ENCODE measurements around the gene ANAPC13.

The ANAPC13 gene

DNA sequence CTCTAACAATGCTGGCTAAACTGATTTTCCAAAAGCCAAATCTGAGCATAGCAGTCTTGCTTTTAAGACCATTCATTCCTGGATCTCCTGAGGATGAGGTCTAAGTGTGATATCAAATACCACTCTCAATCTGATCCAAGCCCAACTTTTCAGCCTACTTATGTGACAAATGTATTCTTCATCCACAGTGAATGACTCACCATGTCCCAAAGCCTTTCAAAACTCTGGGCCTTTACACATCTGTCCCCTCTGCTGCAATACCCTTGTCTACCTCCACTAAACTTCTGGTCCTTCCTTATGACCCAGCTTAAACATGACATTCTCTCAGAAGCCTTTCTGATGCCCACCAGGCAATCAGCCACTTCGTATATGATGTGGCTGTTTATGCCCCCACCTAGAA lies 4.6 kb downstream of the ANAPC13 start:
- DNase-seq = no peak

DNA sequence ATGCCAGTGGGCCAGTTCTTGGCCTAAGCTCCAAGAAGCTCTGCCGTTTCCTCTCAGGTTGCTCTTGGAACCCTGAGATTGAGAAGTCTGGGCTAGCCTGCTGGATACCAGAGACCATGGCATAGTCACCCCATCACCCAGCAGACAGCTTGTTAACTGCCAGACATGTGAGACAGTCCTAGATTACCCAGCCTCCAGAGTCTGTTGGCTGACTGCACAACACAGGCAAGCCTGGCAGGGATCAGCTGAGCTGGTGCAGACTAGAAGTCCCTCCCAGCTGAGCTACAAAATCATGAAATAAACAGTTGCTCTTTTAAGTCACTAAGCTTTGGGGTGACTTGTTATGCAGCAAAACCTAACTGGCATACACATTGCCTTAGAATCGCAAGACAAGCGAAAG lies 5.2 kb downstream of the ANAPC13 start:
- DNase-seq = no peak

DNA sequence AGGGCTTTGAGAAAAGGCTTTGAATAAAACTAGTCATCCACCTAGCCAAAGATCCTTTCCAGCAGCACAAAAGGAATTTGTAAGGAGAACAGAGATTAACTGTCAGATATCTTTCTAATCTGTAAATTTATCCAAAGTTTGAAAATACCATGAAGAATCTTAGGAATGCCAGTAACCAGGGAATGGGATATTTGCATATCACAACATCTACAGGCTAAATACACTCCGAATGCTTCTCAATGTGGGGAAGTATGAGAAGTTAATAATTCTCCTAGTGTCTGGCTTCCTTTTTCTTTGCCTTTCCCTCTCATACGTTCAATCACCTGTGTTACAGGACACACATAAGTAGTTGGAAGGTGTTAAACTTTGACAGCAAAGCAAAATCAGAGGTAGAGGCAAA lies 7.8 kb downstream of the ANAPC13 start:
- DNase-seq = no peak

DNA sequence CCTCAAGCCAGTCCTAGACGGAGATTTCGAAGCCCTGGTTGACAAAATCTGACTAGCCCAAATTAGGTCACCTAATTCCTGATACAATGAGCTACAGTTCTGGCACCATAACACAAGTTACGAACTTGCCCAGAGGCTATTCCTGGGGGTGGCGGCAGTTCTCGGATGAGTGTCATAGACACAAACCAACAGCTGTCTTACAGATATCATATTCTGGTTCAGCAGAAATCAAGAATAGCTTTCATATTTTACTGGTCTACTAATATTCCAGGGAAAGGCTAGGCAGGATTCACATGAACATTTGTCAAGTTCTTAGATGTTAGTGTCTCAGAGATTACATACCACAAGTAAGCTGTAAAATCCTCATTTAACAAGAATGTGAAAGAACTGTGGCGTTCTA lies 8.8 kb downstream of the ANAPC13 start:
- DNase-seq = no peak

DNA sequence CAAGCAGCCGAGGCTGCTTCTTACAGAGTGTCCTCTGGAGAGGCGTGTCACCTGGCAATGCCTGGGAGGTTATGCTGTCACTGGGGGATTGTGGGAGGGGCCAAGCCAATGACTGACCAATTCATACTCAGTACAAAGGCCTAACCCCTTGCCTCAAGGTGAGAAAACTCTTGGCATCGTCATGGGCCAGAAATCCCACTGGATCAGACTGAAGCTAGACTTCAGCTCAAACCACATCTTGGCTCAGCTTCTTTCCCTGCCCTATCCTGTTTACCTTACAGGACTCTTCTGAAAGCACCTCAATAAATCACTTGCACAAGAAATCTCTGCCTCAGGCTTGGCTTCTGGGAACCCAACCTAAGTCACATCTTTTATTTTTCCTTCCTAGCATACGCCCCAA lies 9.5 kb downstream of the ANAPC13 start:
- no peak for DNase-seq

DNA sequence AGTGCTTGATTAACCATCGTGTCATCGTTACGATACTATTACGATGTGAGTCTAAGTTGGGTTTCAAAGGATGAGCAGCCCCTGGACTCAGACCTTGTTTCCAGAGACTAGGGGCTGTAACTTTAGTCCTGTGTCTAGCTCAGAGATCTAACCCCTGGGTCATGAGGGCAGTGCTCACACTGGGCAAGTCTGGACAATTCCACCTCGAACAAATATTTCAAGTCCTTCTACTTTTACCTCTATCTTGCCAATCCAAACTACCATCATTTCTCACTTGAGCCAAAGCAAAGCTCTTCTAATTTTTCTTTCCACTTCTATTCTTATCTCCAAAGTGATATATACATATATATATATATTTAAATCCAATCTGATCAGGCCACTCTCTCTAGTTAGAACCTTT lies 10.8 kb downstream of the ANAPC13 start:
- no peak for DNase-seq

DNA sequence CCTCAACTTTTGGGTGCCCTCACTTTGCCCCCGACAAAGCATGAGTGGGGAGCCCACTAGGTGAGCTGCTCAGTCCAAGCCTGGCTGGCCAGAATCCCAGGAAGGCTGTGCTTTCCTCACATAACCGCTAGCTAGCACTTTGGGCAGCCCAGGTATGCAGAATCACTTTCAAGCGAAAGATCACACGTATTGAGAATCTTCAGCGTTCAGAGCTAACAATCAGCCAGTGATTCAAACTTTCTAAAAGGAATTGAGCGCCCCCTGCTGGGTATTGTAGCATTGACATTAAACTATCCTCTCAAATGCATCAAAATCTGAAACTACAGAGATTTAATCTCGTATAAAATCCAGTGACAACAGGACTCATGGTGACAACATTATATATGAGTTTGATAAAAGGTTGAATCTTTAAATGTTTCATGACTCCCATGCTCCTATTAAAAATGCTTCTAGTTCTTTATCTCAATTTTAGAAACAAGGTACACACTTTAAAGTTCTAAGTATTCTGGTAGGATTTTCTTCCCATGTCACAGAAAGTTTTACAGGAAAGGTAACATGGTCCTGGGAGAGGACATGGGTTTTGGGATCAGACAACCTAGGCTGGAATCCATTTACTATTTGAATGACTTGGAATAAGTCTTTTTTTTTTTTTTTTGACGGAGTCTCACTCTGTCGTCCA lies 11.8 kb downstream of the ANAPC13 start:
- peak; percentile 80 for DNase-seq

DNA sequence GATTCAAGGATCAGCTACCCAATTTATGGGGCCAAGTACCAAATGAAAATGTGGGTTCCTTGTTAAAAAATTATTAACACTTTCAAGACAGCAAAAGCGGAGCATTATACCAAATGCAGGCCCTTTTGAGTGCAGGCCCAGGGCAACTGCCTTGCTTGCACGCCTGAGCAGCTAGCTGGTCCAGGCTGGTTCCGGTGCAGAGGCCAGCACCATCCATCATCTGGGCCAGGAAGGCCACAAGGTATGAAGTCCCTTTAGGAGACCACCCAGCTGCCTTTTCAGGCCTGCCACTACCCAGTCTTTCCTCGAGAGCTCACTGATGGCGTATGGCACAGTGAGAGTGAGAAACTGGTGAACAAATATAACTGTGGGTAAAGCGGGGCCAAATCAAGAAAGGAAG lies 13.0 kb downstream of the ANAPC13 start:
- no peak for DNase-seq

DNA sequence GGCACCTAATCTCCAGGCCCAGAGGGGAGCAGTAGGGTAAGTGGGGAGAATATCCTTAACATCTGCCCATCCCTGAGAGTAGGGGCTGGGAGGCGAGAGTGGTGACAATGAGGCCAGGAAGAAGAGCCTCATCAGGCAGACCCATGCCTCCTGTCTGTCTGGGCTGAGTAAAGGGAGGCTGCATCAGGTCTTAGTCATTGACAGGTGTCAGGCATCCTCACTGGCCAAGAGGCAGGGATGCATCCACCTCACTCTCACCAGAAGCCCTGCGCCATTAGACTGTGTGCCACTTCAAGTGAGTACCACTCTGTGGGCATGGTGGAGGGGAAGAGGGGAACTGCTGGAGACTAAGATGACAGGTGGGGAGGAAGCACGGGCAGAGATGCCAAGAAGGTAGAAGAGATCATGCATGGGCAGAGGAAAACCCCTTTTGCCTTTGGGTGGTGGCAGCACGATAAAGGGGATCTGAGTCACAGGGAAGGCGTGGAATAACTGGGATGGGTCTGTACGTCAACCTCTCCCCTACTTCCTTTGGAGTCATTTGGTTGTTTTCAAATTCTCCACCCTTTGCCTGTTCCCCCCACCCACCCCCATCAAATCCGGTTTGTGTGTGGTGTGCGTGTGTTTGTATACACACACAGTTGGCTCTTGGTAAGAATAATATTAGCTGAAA lies 14.1 kb downstream of the ANAPC13 start:
- DNase-seq = no peak

DNA sequence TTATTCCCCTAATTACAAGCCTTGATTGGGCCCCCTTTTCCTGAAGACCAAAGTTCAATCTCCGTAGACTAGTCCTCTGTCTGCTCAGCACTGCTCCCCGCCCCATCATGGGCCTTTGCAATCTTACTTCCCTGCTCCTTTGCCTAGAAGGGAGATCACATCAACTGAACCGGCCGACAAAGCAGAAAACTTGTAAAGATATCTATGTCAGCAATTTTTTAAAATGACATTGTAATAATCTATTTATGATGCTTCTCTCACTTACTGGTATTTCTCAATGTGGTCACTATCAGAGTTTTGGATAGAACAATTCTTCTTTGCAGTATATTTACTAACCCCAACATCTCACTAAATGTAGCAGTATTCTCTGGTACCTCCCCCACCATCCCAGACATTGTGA lies 17.3 kb downstream of the ANAPC13 start:
- DNase-seq = no peak

DNA sequence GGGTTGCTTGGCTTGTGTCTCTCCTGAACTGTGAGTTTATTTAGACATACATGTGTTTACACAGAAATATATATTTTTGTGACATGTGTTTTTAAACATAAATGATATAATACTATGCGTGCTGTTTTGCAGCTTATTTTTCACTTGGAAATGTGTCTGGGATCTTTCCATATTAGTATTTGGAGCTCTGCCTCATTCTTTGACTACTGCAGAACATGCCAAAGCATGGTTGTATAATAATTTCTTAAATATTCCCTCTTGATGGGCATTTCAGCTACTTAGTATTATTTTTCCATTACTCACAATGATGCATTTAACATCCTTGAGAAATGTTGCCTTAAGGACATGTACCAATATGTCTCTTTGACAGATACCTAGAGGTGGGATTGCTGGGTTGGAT lies 19.5 kb downstream of the ANAPC13 start:
- DNase-seq = no peak

DNA sequence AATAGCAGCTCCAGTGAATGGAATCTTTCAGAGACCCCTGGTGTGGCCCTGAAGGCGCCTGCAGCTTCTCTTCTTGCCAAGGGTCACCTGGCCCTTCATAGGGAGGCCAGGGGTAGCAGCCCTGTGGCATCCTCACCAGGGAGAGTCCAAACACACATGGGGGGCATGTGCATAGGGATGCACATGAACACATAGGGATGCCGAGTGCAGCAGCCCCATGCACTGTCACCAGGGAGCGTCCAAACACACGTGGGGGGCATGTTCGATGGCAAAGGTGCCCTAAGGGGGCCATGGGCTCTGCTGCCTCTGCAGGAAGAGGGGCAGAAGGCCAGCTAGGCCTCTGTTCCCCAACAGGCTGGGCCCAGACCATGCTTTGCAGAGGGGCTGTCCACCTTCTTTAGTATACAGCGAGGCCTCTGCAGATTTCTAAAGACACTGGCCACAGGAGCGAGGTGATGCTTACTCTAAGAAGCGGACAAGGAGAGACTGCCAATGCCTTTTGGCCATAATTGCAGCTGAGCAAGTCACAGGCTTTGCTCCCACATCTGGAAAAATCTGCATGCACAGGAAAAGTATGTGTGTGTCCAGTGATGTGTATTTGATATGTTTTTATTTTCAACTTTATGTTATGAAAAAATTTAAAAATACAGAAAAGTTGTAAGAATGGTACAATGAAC lies 21.0 kb downstream of the ANAPC13 start:
- no peak for DNase-seq

DNA sequence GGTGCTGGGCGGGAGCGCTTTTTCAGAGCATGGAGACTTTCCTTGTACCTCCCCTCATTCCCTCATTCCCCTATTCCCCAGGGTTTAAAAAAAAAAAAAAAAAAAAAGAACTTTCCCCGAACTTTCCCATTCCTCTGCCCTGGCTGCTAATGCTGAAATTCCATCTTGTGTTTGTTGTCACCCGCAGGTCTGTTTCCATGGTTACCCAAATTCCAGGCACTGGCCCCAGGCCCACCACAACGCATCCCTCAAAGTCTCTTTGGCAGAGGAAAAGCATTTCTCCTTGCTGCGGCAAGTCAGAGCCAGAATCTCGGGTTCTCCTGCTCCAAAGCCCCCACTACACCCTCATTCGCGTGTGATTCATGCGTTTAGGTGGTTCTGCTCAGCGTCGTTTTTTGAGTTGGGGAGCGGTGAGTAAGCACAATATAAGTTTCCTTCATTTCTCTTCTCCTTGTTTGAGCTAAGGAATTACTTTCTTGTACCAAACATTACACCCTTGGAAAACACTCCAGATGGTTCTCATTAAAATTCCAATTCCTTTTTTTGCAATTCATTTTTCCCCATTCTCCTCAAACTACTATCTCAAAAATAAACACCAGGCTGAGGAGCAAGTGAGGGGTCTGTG lies 21.6 kb downstream of the ANAPC13 start:
- DNase-seq = no peak

DNA sequence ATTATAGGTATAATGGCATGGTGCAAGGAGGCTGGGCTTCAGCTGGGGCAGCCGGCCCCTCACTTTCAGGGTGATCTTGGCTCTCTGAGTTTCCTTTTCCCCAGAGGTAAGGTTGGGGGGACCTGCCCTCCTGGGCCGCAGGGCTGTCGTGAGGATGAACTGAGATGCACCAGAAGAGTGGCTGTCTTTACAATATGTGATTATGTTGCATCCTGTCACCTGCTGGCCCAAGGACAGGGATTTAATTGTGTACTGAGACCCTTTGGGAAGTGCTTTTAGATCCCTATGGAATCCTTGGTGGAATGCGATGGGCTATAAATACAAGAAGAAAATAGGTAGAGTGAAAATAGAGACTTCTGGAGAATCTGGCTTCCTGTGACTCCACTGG lies 22.1 kb downstream of the ANAPC13 start:
- DNase-seq = no peak

DNA sequence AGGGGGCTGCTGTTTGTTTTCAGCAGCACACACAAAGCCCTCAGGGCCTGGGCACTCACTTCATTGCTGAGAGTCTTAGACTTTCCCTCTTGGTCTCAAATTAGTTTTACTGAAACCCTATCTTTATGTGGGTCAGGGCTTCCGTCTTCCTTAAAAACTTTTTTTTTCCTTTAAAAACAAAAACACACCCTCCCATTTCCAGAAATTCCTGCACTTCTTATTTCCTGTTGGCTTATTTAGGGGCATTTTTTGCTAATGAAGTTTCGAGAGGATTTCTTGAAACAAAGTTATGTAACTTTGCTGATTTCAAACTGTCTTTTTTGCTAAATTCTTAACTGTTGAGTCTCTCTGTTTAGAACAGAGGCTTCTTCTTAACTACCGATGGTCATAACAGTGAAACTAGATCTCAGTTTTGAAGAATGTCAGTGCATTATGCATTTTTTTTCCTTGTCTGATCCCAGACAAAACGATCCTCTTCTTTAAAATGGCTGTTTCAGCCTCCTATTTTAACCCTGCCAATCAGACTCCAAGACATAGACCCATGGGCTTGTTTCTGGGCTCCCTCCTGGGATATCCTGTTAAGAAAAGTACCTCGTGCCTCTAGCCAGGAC lies 23.3 kb downstream of the ANAPC13 start:
- DNase-seq = no peak

DNA sequence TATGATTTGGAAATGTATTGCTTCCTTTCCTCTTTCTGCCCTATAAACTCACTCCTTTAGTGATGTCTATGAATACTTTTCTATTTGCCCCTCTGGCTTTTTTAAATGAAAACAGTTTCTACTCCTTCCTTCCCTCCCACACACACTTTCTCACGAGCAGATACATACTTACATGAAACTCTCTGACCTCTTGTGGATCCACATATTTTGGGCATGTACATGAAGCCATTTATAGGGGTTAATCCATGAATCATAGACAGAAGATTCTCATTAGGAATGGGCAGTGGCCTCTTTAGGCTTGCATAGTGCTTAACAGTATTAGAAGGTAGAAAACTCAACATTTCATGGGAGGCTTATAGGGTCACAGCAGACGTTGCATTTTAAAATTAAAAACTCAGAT lies 24.8 kb downstream of the ANAPC13 start:
- no peak for DNase-seq

DNA sequence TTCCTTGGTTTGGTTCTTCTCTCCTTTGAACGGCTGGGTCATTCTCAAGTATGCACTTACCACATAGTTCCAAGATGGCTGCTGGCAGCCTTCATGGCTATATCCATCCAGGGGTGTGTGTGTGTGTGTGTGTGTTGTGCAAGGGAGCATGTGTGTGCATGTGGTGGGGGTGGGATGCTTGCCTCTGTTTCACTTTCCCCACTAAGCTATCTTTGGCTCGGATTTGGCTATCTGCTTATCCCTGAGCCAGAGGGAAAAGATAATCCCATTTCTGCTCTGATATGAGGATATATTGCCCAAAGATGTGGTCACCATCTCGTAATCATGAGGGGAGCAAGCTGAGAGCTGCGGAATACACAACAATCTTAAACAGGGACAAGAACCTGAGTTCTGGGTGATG lies 26.2 kb downstream of the ANAPC13 start:
- DNase-seq = no peak

DNA sequence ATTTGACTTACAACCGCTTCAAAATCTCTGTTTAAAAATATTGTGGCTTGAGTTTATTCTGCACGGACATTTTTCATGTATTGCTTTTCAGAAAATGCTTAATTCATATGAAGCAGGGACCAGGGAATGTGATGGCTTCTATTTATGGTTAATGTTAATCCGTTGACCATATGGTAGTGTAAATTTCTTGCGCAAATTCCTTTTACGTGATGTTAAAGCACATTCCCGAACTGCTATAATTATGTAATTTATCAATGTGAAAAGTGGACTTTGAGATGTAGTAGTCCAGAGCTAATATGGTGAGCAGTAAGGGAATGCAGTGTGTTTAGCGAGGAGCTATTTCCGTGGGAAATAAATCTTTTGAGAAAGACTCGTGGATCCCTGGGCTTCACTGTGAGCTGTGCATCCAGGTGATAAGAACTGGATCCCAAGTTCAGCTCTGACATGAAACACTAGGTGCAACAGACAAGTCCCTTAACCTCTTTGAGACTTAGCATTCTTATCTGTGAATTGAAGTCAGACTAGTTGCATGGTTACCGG lies 27.3 kb downstream of the ANAPC13 start:
- DNase-seq = no peak

DNA sequence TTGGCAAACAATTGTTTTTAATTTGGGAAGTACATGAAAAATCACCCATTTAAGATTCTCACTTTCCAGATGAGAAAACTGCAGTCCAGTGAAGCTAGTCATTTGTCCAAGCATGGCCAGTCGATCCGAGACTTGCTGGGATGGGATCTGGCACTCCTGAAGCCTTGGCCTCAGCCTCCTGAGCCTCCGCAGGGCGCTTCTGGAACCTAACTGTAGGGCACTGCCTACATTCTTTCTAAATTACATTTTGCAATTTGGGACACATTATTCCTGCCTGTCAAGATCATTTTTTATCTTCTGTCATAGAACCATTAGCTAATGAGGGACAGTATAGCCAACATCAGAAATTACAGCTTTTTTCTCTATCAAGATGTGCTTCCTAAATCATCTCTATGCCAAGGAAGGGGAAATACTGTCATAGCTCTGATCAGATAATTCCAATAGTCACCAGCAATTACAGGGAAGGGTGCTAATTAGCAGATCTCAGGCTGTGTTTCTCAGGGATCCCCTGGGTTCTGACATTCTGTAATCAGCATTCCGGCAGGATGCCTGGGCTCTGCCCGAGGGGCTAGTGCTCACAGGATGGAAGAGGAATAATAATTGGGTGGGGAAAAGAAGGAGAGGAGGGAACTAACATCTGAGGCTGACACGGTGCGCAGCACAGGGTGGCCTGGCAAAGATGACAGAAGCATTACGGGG lies 28.3 kb downstream of the ANAPC13 start:
- no peak for DNase-seq

DNA sequence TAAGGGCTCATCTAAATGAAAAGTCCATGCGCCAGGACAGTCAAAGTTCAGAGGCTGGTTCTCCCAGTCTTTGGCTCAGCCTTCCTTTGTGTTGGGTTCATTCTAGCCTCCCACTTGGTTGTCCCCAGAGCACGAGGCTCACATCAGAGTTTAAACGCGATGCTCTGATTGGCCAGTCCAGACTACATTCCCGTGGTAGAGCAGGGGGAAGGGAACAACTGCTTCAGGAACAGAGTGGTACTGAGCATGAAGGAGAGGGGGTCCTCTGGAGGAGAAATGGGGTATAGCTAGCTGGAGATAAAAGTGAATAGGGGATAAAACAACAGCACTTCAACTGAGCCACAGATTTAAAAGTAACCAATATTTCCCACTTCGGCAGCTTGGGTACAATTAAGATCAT lies 32.2 kb downstream of the ANAPC13 start:
- no peak for DNase-seq

DNA sequence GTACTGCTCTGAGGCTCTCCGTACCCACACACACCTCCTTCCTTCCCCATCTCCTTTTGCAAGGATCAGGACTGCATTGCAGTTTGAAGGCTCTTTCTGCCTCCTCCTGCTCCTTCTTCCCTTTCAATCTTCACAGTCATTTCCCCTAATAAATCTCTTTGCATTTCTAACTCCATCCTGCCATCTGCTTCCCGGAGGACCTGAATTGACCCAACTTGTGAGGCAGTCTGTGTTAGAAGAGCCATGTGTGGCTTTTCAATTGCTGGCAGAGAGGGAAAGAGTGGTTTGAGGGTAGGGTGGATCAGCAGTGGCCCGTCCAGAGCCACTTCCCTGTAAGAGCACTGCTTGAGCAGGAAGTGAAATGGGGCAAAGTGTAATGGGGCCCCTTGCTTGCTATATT lies 35.8 kb downstream of the ANAPC13 start:
- DNase-seq = no peak

DNA sequence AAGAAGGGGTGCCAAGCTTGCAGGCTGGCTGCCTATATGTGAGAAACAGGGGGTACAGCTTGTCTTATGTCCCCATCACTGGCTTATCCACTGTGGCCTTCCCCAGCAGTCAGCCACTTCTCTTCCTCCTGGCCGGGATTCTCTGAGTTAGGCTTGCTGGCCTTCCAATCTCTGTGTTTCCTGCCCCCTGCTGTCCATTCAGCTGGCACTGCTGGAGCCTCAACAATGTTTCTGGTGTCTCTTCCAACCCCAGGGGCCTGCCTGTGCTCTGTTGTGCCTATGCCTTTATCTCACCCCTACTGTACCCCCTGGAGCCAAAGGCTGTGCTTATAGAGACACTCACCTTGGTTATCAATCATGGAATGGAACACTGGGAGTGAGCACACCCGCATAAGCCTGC lies 36.5 kb downstream of the ANAPC13 start:
- DNase-seq = no peak

DNA sequence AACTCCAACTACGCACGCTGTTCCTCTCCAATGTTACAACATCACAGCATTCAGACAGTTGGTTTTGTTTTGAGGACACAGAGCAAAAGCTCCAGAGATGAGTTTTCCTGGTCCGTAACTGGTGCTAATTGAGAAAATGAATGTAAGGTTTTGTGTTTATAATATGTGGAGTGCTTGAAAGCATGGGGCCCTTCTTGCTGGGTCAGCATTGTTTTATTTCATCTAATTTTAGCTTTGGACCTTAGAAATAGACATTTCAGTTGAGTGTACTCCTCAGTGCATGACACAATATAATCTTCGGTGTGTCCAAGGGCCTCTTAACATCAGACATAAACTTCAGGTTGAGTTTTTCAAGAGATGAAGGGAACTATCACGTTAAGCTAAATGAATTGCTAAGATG lies 37.1 kb downstream of the ANAPC13 start:
- DNase-seq = no peak

All from CD4-positive, alpha-beta T cell treated with Interleukin-17A for 1 hour (primary cell).